Measurements from ENCODE around the gene PRKG1. TPM values are rescaled to one million over a fixed set of nuclear protein-coding genes. Genes with fewer than 3 reads are reported as not detected.

PRKG1 gene
- total RNA-seq, 1 experiment from 2014 or later, result 10.4 TPM

DNA sequence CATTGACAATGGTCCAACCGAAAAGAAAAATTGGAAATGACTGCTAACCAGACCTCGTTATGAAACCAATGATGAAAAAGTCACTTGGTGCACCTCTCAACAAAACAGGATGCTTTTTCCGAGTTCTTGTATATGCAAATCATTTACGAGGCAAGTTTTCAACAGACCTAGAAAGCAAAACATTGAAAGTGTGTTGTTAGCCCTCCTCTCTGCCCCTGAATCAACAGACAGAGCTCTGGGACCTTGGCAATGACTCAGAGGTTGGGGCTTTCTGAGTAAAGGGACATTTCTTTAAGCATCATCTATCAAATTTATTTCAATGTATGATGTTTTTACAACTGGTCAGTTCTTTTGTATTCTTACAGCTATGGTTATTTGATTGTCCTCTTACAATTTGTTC is 1223.5 kb downstream of the PRKG1 start:
- Histone ChIP-seq H2AFZ (ENCODE audit: low read length) (no peak overlapping the region), H3K9me3 (ENCODE audit: control insufficient read depth, low read depth, low read length) (no peaks in the 10 kb centered on the region), H4K5ac (ENCODE audit: insufficient read length, low read depth, low read length) (no peak overlapping the region), H3K56ac (ENCODE audit: insufficient read length, low read depth, low read length) (no peak overlapping the region), H3K23ac (ENCODE audit: insufficient read length, low read depth, low read length) (no peak overlapping the region), H2BK15ac (ENCODE audit: low read depth, low read length) (no peak overlapping the region), H4K91ac (ENCODE audit: insufficient read length, low read depth, low read length) (no peak overlapping the region), H3K18ac (ENCODE audit: insufficient read length, low read depth, low read length) (no peak overlapping the region), H2BK12ac (ENCODE audit: insufficient read length, low read depth, low read length) (no peak overlapping the region), H3K4ac (ENCODE audit: low read depth, low read length) (no peak overlapping the region), H3K4me1 (ENCODE audit: insufficient read depth, low read length) (no peaks in the 10 kb centered on the region), H3K27me3 (ENCODE audit: insufficient read depth, low read length) (no peaks in the 10 kb centered on the region), H2BK120ac (ENCODE audit: low read depth, low read length, poor library complexity, severe bottlenecking) (no peak overlapping the region), H3K27ac (ENCODE audit: insufficient read length, low read depth, low read length) (no peak overlapping the region), H3K9ac (ENCODE audit: extremely low read depth, insufficient read length, low read length) (no peak overlapping the region), H3T11ph (ENCODE audit: low read length) (no peak overlapping the region), H3K79me2 (ENCODE audit: insufficient read depth, low read length) (no peaks in the 10 kb centered on the region), H3K14ac (ENCODE audit: insufficient read depth, low read length) (no peak overlapping the region), H2BK5ac (ENCODE audit: insufficient read length, low read length) (no peak overlapping the region), H2AK5ac (ENCODE audit: insufficient read length, low read length) (no peak overlapping the region), H3K79me1 (ENCODE audit: insufficient read depth, low read depth, low read length, poor library complexity, severe bottlenecking) (no peaks in the 10 kb centered on the region), H2BK20ac (ENCODE audit: low read depth, low read length, poor library complexity, severe bottlenecking) (no peak overlapping the region), H4K20me1 (ENCODE audit: control insufficient read depth, insufficient read depth, insufficient read length) (no peaks in the 10 kb centered on the region), H3K23me2 (ENCODE audit: insufficient read length, low read depth, low read length, poor library complexity, severe bottlenecking) (no peaks in the 10 kb centered on the region), H3K4me2 (ENCODE audit: insufficient read depth, insufficient read length, low read length) (no peak overlapping the region), H4K8ac (replicated peaks; ENCODE audit: insufficient read length, low read depth, low read length) (no peak overlapping the region)
- DNase-seq, result no peak
- H3K4me1 Mint-ChIP-seq, result no peaks in the 10 kb centered on the region
- TF ChIP-seq, protein P1, sequence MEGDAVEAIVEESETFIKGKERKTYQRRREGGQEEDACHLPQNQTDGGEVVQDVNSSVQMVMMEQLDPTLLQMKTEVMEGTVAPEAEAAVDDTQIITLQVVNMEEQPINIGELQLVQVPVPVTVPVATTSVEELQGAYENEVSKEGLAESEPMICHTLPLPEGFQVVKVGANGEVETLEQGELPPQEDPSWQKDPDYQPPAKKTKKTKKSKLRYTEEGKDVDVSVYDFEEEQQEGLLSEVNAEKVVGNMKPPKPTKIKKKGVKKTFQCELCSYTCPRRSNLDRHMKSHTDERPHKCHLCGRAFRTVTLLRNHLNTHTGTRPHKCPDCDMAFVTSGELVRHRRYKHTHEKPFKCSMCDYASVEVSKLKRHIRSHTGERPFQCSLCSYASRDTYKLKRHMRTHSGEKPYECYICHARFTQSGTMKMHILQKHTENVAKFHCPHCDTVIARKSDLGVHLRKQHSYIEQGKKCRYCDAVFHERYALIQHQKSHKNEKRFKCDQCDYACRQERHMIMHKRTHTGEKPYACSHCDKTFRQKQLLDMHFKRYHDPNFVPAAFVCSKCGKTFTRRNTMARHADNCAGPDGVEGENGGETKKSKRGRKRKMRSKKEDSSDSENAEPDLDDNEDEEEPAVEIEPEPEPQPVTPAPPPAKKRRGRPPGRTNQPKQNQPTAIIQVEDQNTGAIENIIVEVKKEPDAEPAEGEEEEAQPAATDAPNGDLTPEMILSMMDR (conservative IDR thresholded peaks at IDR 0.05), result no peak
- no peak overlapping the region for H3K4me3 Mint-ChIP-seq
- WGBS (ENCODE audit: extremely low coverage, insufficient read length, low lambda C conversion rate), result no CpG with 5 or more reads among the region's 4 CpGs
- no peaks in the 10 kb centered on the region for H3K36me3 Mint-ChIP-seq (ENCODE audit: insufficient read depth in 1 of 3, low read depth in 3 of 3)
- H3K9me3 Mint-ChIP-seq, result peaks cover 0 to 3% of the 10 kb centered on the region in 2 experiments; a peak in 3 of 5 replicates
- no peak overlapping the region for H3K27ac Mint-ChIP-seq
- no peaks in the 10 kb centered on the region for H3K27me3 Mint-ChIP-seq (ENCODE audit: low read depth)

All from H9 (cell line).